Measurements from ENCODE around the gene FNTB. TPM values are rescaled to one million over a fixed set of nuclear protein-coding genes. Genes with fewer than 3 reads are reported as not detected.

Gene FNTB
- total RNA-seq, 5 donors from 2014 or later (not counting 1 experiment from before 2014, with no cell fraction given): 9.6 to 14.2 (median 10.4) TPM

GRCh38 chr14:65002586-65003210, 16.0 kb downstream of the FNTB start:
- peak overlapping the region in 1 of 2 donors; percentile 39 for H3K27ac Mint-ChIP-seq
- no peak overlapping the region for H3K27ac ChIP-seq (ENCODE audit: low read length)
- POLR2A ChIA-PET: no interaction called here

DNA sequence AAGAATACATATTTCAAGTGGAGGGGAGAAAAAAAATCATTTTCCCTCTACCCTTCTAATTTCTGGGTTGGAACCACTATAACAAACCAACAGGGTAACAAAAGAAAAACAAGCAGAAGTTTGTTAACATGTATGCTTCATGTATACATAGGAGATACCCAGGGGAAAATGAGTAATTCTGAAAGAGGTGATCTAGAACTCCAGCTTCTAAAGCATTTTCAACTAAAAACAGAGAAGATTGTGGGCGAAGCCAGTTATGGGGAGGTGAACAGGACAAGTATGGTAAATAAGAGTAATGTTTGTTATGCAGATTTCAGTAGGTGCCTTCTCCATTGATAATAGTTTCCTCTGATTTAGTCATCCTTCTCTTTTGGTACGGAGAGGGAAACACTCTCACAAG, 16.7 kb downstream of the FNTB start:
- ATAC-seq (replicated peaks in 1 of 4) (no peak), DNase-seq (no peak)
- no peaks in the 10 kb centered on the region for H3K4me1 ChIP-seq (ENCODE audit: control insufficient read depth in 1 of 2, extremely low read depth in 1 of 2, insufficient read depth in 2 of 2, low read length in 2 of 2)
- WGBS (ENCODE audit: insufficient coverage): no CpG with 5 or more reads among the region's 2 CpGs
- Mint-ChIP-seq H3K27me3 (no peaks in the 10 kb centered on the region), H3K4me1 (peaks cover 8 to 12% (median 11%) of the 10 kb centered on the region in 3 donors), H3K27ac (no peak overlapping the region), H3K4me3 (no peak overlapping the region), H3K9me3 (no peaks in the 10 kb centered on the region), H3K36me3 (peaks cover 26% of the 10 kb centered on the region)
- H3K9me3 ChIP-seq: no peaks in the 10 kb centered on the region
- no peaks in the 10 kb centered on the region for H3K27me3 ChIP-seq (replicated peaks in 1 of 2; ENCODE audit: control insufficient read depth in 2 of 2, extremely low read depth in 1 of 2, insufficient read depth in 2 of 2, low read length in 1 of 2)
- peaks cover 6 to 9% of the 10 kb centered on the region in 2 donors for H3K36me3 ChIP-seq (ENCODE audit: control insufficient read depth in 2 of 2, extremely low read depth in 1 of 2, insufficient read depth in 1 of 2, low read length in 1 of 2)
- POLR2A ChIA-PET: no interaction called here
- no peak overlapping the region for H3K27ac ChIP-seq (ENCODE audit: low read length)
- H3K4me3 ChIP-seq (ENCODE audit: control insufficient read depth in 1 of 2, extremely low read depth in 1 of 2, low read length in 1 of 2): no peak overlapping the region
- CTCF ChIA-PET: no interaction called here

More at GRCh38 chr14:65002586-65003210, 16.0 kb downstream of the FNTB start:
- ATAC-seq (replicated peaks in 1 of 4) (no peak), DNase-seq (no peak)
- H3K4me1 Mint-ChIP-seq: peaks cover 11 to 12% (median 11%) of the 10 kb centered on the region in 3 donors
- H3K27me3 Mint-ChIP-seq: no peaks in the 10 kb centered on the region
- peaks cover 23% of the 10 kb centered on the region for H3K36me3 Mint-ChIP-seq
- CTCF ChIA-PET: interaction anchor here in 1 of 2 donors (0.5 kb wide), 1 partner anchor 77 kb away, joined by 4 read pairs; no protein-coding TSS in a partner anchor
- Histone ChIP-seq H3K36me3 (ENCODE audit: control insufficient read depth in 2 of 2, extremely low read depth in 1 of 2, insufficient read depth in 1 of 2, low read length in 1 of 2) (peaks cover 6 to 9% of the 10 kb centered on the region in 2 donors), H3K4me3 (ENCODE audit: control insufficient read depth in 1 of 2, extremely low read depth in 1 of 2, low read length in 1 of 2) (no peak overlapping the region), H3K9me3 (no peaks in the 10 kb centered on the region), H3K27me3 (replicated peaks in 1 of 2; ENCODE audit: control insufficient read depth in 2 of 2, extremely low read depth in 1 of 2, insufficient read depth in 2 of 2, low read length in 1 of 2) (no peaks in the 10 kb centered on the region), H3K4me1 (ENCODE audit: control insufficient read depth in 1 of 2, extremely low read depth in 1 of 2, insufficient read depth in 2 of 2, low read length in 2 of 2) (no peaks in the 10 kb centered on the region)
- no peak overlapping the region for H3K4me3 Mint-ChIP-seq
- WGBS (ENCODE audit: insufficient coverage): 86% methylated on average over 3 of the region's 6 CpGs
- no peaks in the 10 kb centered on the region for H3K9me3 Mint-ChIP-seq

DNA sequence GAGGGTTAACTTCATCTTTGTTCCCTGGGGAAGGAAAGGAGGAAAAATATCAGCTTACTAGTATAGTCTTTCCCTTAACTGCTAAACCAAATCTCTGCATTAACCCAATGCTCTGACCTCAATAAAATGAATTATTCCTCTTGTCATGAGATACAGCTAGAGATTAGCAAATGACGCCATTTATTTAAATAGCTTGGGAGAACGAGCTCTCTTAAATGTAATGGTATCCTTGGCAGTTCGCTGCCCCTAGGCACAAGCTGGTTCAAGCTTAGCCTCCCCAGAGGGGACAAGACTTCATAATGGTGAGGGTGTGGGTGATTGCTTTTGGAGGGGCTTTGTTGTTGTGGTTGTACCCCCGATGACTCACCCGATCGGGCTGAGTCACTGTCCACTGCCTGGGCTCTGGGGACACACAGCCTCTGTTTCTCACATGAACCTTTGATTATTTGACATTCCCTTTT, 19.6 kb downstream of the FNTB start:
- Histone ChIP-seq H3K9me3 (no peaks in the 10 kb centered on the region), H3K36me3 (ENCODE audit: control insufficient read depth in 2 of 2, extremely low read depth in 1 of 2, insufficient read depth in 1 of 2, low read length in 1 of 2) (peaks cover 6 to 9% of the 10 kb centered on the region in 2 donors), H3K27me3 (replicated peaks in 1 of 2; ENCODE audit: control insufficient read depth in 2 of 2, extremely low read depth in 1 of 2, insufficient read depth in 2 of 2, low read length in 1 of 2) (no peaks in the 10 kb centered on the region), H3K27ac (ENCODE audit: low read length) (no peak overlapping the region), H3K4me1 (ENCODE audit: control insufficient read depth in 1 of 2, extremely low read depth in 1 of 2, insufficient read depth in 2 of 2, low read length in 2 of 2) (no peaks in the 10 kb centered on the region), H3K4me3 (ENCODE audit: control insufficient read depth in 1 of 2, extremely low read depth in 1 of 2, low read length in 1 of 2) (no peak overlapping the region)
- Mint-ChIP-seq H3K27ac (no peak overlapping the region), H3K27me3 (no peaks in the 10 kb centered on the region), H3K4me3 (no peak overlapping the region), H3K9me3 (no peaks in the 10 kb centered on the region), H3K36me3 (peaks cover 42% of the 10 kb centered on the region), H3K4me1 (peaks cover 8 to 12% (median 9%) of the 10 kb centered on the region in 3 donors)
- WGBS (ENCODE audit: insufficient coverage): 92% methylated on average over 4 of the region's 6 CpGs
- ATAC-seq (replicated peaks in 1 of 4): no peak
- POLR2A ChIA-PET: interaction anchor here in 1 of 2 donors (0.6 kb wide), 1 partner anchor 91 kb away, joined by 6 read pairs; no protein-coding TSS in a partner anchor
- CTCF ChIA-PET: interaction anchor here in 1 of 2 donors (0.7 kb wide), 1 partner anchor 10 kb away, joined by 4 read pairs; no protein-coding TSS in a partner anchor
- no peak for DNase-seq

DNA sequence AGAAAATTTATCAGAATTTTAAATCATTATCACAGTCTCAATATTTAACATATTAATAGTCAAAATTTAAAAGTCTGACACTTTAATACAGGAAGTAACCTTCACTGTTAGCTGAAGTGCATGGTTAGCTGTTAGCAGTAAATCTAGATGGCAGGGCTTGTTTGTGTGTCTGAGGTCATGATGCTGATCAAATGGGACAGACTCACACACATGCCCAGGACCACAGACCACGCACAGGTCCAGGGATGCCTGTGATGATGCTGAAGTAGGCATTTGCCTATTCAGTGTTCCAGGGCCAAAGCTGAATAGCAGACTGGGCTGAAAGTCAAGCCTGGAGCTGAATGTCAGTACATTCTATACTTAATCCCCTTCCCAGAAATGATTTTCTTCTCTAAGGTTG, 20.5 kb downstream of the FNTB start:
- ATAC-seq (replicated peaks in 1 of 4) (no peak), DNase-seq (no peak)
- Histone ChIP-seq H3K9me3 (no peaks in the 10 kb centered on the region), H3K36me3 (ENCODE audit: control insufficient read depth in 2 of 2, extremely low read depth in 1 of 2, insufficient read depth in 1 of 2, low read length in 1 of 2) (peaks cover 9 to 15% of the 10 kb centered on the region in 2 donors), H3K4me3 (ENCODE audit: control insufficient read depth in 1 of 2, extremely low read depth in 1 of 2, low read length in 1 of 2) (no peak overlapping the region), H3K4me1 (ENCODE audit: control insufficient read depth in 1 of 2, extremely low read depth in 1 of 2, insufficient read depth in 2 of 2, low read length in 2 of 2) (no peaks in the 10 kb centered on the region), H3K27me3 (replicated peaks in 1 of 2; ENCODE audit: control insufficient read depth in 2 of 2, extremely low read depth in 1 of 2, insufficient read depth in 2 of 2, low read length in 1 of 2) (no peaks in the 10 kb centered on the region), H3K27ac (ENCODE audit: low read length) (no peak overlapping the region)
- Mint-ChIP-seq H3K4me1 (peaks cover 7 to 10% (median 8%) of the 10 kb centered on the region in 3 donors), H3K36me3 (peaks cover 49% of the 10 kb centered on the region), H3K4me3 (no peak overlapping the region), H3K27me3 (no peaks in the 10 kb centered on the region), H3K27ac (no peak overlapping the region), H3K9me3 (no peaks in the 10 kb centered on the region)
- CTCF ChIA-PET: no interaction called here
- WGBS (ENCODE audit: insufficient coverage): no CpG with 5 or more reads among the region's 1 CpG
- POLR2A ChIA-PET: interaction anchor here in 1 of 2 donors (0.6 kb wide), 1 partner anchor 92 kb away, joined by 6 read pairs; no protein-coding TSS in a partner anchor

GRCh38 chr14:65010211-65010931, 23.7 kb downstream of the FNTB start:
- H3K4me1 ChIP-seq (ENCODE audit: control insufficient read depth in 1 of 2, extremely low read depth in 1 of 2, insufficient read depth in 2 of 2, low read length in 2 of 2): no peaks in the 10 kb centered on the region
- Mint-ChIP-seq H3K36me3 (peaks cover 53% of the 10 kb centered on the region), H3K27ac (peak overlapping the region in 1 of 2 donors; percentile 13), H3K4me1 (no peaks in the 10 kb centered on the region), H3K27me3 (no peaks in the 10 kb centered on the region), H3K4me3 (no peak overlapping the region), H3K9me3 (no peaks in the 10 kb centered on the region)
- no peaks in the 10 kb centered on the region for H3K9me3 ChIP-seq
- ATAC-seq (replicated peaks in 1 of 4): no peak
- ChIA-PET CTCF (no interaction called here), POLR2A (no interaction called here)
- no peaks in the 10 kb centered on the region for H3K27me3 ChIP-seq (replicated peaks in 1 of 2; ENCODE audit: control insufficient read depth in 2 of 2, extremely low read depth in 1 of 2, insufficient read depth in 2 of 2, low read length in 1 of 2)
- WGBS (ENCODE audit: insufficient coverage): 95% methylated on average over 5 of the region's 5 CpGs
- H3K36me3 ChIP-seq (ENCODE audit: control insufficient read depth in 2 of 2, extremely low read depth in 1 of 2, insufficient read depth in 1 of 2, low read length in 1 of 2): peaks cover 11 to 18% of the 10 kb centered on the region in 2 donors
- H3K27ac ChIP-seq (ENCODE audit: low read length): no peak overlapping the region
- DNase-seq: no peak
- no peak overlapping the region for H3K4me3 ChIP-seq (ENCODE audit: control insufficient read depth in 1 of 2, extremely low read depth in 1 of 2, low read length in 1 of 2)

DNA sequence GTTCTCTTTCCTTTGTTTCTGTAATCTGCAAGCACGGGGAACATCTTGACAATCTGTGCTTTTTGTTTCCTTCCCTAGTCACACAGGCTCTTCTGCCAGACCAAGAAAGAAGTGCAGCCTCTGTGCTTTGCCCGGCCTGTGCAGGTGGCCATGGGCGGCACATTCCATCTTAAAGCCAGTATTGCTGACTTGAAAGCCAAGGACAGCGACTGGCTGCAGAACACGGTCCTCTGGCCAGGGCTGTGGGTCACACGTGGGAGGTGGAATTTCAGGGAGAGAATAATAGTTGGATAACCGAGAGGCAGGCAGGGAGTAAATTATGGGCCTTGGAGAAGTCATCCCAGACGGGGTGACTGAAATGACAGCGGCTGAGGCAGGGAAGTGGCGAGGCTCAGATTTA, 24.8 kb downstream of the FNTB start:
- no peak for ATAC-seq (replicated peaks in 1 of 4)
- Mint-ChIP-seq H3K4me3 (no peak overlapping the region), H3K27me3 (no peaks in the 10 kb centered on the region), H3K4me1 (no peaks in the 10 kb centered on the region), H3K36me3 (peaks cover 55% of the 10 kb centered on the region), H3K27ac (peak overlapping the region in 1 of 2 donors; percentile 19), H3K9me3 (no peaks in the 10 kb centered on the region)
- POLR2A ChIA-PET: no interaction called here
- Histone ChIP-seq H3K4me1 (ENCODE audit: control insufficient read depth in 1 of 2, extremely low read depth in 1 of 2, insufficient read depth in 2 of 2, low read length in 2 of 2) (no peaks in the 10 kb centered on the region), H3K27ac (ENCODE audit: low read length) (no peak overlapping the region), H3K4me3 (ENCODE audit: control insufficient read depth in 1 of 2, extremely low read depth in 1 of 2, low read length in 1 of 2) (no peak overlapping the region), H3K36me3 (ENCODE audit: control insufficient read depth in 2 of 2, extremely low read depth in 1 of 2, insufficient read depth in 1 of 2, low read length in 1 of 2) (peaks cover 10 to 25% of the 10 kb centered on the region in 2 donors), H3K9me3 (no peaks in the 10 kb centered on the region), H3K27me3 (replicated peaks in 1 of 2; ENCODE audit: control insufficient read depth in 2 of 2, extremely low read depth in 1 of 2, insufficient read depth in 2 of 2, low read length in 1 of 2) (no peaks in the 10 kb centered on the region)
- CTCF ChIA-PET: no interaction called here
- no peak for DNase-seq
- 96% methylated on average over 9 of the region's 10 CpGs for WGBS (ENCODE audit: insufficient coverage)

All from T-cell (primary cell).